Loucy (cell line): ENCODE measurements around the gene PRKACA.
A peak's percentile ranks its signal among the peaks of the same experiment; 100 is the strongest.

Experiments used
- H2AFZ ChIP-seq: fragments of 200-600 bp; sonication (generic); 2 replicates; pipeline ENCODE4 v1.6.0; 2016; ENCODE audit warnings: antibody characterized with exemption, mild to moderate bottlenecking, low read length, moderate library complexity
- H3F3A ChIP-seq: fragments of 200-600 bp; 2 replicates; pipeline ENCODE4 v1.6.0; 2016; ENCODE audit warnings: antibody characterized with exemption, low read depth, mild to moderate bottlenecking
- H3K27me3 ChIP-seq: fragments of 200-600 bp; sonication (generic); 2 replicates; pipeline ENCODE4 v1.6.1; 2014; ENCODE audit warnings: low read length, mild to moderate bottlenecking; ENCODE audit not compliant: insufficient read depth, poor library complexity, severe bottlenecking
- H3K36me3 ChIP-seq: fragments of 200-600 bp; sonication (generic); 2 replicates; pipeline ENCODE4 v1.6.1; 2016; ENCODE audit warnings: low read length; ENCODE audit not compliant: insufficient read depth
- H3K4me1 ChIP-seq: fragments of 200-600 bp; sonication (generic); 2 replicates; pipeline ENCODE4 v1.5.1; 2014; ENCODE audit warnings: low read length, mild to moderate bottlenecking; ENCODE audit not compliant: insufficient read depth, poor library complexity, severe bottlenecking
- H3K4me2 ChIP-seq: fragments of 200-600 bp; sonication (generic); 2 replicates; pipeline ENCODE4 v1.6.0; 2014; ENCODE audit warnings: antibody characterized with exemption, low read length, low read depth, mild to moderate bottlenecking; ENCODE audit not compliant: poor library complexity, severe bottlenecking
- H3K4me3 ChIP-seq: fragments of 200-600 bp; sonication (generic); 2 replicates; pipeline ENCODE4 v1.5.1; 2014; ENCODE audit warnings: low read length, mild to moderate bottlenecking, mixed read lengths; ENCODE audit not compliant: poor library complexity, severe bottlenecking
- H3K79me2 ChIP-seq: fragments of 200-600 bp; sonication (generic); 2 replicates; pipeline ENCODE4 v1.6.1; 2014; ENCODE audit warnings: low read length; ENCODE audit not compliant: insufficient read depth
- H3K9ac ChIP-seq: fragments of 200-600 bp; sonication (generic); 2 replicates; pipeline ENCODE4 v1.6.0; 2014; ENCODE audit warnings: mild to moderate bottlenecking, low read depth, low read length, moderate library complexity; ENCODE audit not compliant: poor library complexity, severe bottlenecking
- H3K9me2 ChIP-seq: fragments of 200-600 bp; sonication (generic); replicated peaks from 2 replicates; pipeline ENCODE4 v1.6.1; 2016; ENCODE audit warnings: low read depth, low read length, mixed read lengths
- H3K9me3 ChIP-seq: fragments of 200-600 bp; sonication (generic); 2 replicates; pipeline ENCODE4 v1.6.1; 2014; ENCODE audit warnings: mild to moderate bottlenecking, antibody characterized with exemption, low read length, low read depth; ENCODE audit not compliant: insufficient read depth
- H4K20me1 ChIP-seq: fragments of 200-600 bp; sonication (generic); 2 replicates; pipeline ENCODE4 v1.6.0; 2014; ENCODE audit warnings: antibody characterized with exemption, low read length, mild to moderate bottlenecking; ENCODE audit not compliant: insufficient read depth, poor library complexity, severe bottlenecking
- CTCF ChIP-seq: fragments of 200-600 bp; sonication (generic); conservative IDR thresholded peaks from 2 replicates; pipeline ENCODE4 v1.5.1; 2014; ENCODE audit warnings: mild to moderate bottlenecking, antibody characterized with exemption, low read length
- EZH2phosphoT487 ChIP-seq: fragments of 200-600 bp; IDR thresholded peaks from 2 replicates; pipeline ENCODE4 v1.6.1; 2018; ENCODE audit warnings: antibody characterized with exemption, mild to moderate bottlenecking, moderate library complexity, borderline replicate concordance

PRKACA gene

GRCh38 chr19:14116525-14116917 is 1.0 kb downstream of the PRKACA start:
- H3K79me2 ChIP-seq, result peaks cover 38% of the 10 kb centered on the region; the same call in 1 of the 2 replicates
- no peaks in the 10 kb centered on the region; the same call in 1 of the 2 replicates for H3F3A ChIP-seq
- H3K4me1 ChIP-seq, result peaks cover 59% of the 10 kb centered on the region
- no peaks in the 10 kb centered on the region for H3K9me3 ChIP-seq
- no peaks in the 10 kb centered on the region for H3K27me3 ChIP-seq
- no peak overlapping the region for H2AFZ ChIP-seq
- TF ChIP-seq CTCF (no peak), EZH2phosphoT487 (no peak)
- no peaks in the 10 kb centered on the region for H3K9me2 ChIP-seq
- no peaks in the 10 kb centered on the region; the same call in 1 of the 2 replicates for H3K36me3 ChIP-seq
- H3K4me2 ChIP-seq, result peak overlapping the region; percentile 89
- peaks cover 18% of the 10 kb centered on the region for H4K20me1 ChIP-seq
- H3K9ac ChIP-seq, result peak overlapping the region; percentile 65
- peak overlapping the region; percentile 76 for H3K4me3 ChIP-seq

GRCh38 chr19:14115756-14116155 is 1.8 kb downstream of the PRKACA start:
- no peak overlapping the region for H3K4me3 ChIP-seq
- H3K9ac ChIP-seq, result peak overlapping the region; percentile 65
- no peaks in the 10 kb centered on the region for H3K9me3 ChIP-seq
- no peak overlapping the region for H2AFZ ChIP-seq
- no peaks in the 10 kb centered on the region; the same call in 1 of the 2 replicates for H3F3A ChIP-seq
- peaks cover 59% of the 10 kb centered on the region for H3K4me1 ChIP-seq
- no peaks in the 10 kb centered on the region for H3K36me3 ChIP-seq
- peaks cover 38% of the 10 kb centered on the region; the same call in 1 of the 2 replicates for H3K79me2 ChIP-seq
- TF ChIP-seq CTCF (no peak), EZH2phosphoT487 (no peak)
- H3K4me2 ChIP-seq, result peak overlapping the region; percentile 89
- H4K20me1 ChIP-seq, result peaks cover 18% of the 10 kb centered on the region
- H3K27me3 ChIP-seq, result no peaks in the 10 kb centered on the region
- H3K9me2 ChIP-seq, result no peaks in the 10 kb centered on the region

GRCh38 chr19:14114854-14115253 is 2.7 kb downstream of the PRKACA start:
- H3K4me2 ChIP-seq, result peak overlapping the region; percentile 30
- peaks cover 59% of the 10 kb centered on the region for H3K4me1 ChIP-seq
- no peaks in the 10 kb centered on the region for H3K9me2 ChIP-seq
- no peak overlapping the region for H3K4me3 ChIP-seq
- peaks cover 18% of the 10 kb centered on the region for H4K20me1 ChIP-seq
- no peaks in the 10 kb centered on the region for H3K27me3 ChIP-seq
- no peaks in the 10 kb centered on the region for H3K9me3 ChIP-seq
- no peak overlapping the region for H3K9ac ChIP-seq
- no peaks in the 10 kb centered on the region; the same call in 1 of the 2 replicates for H3F3A ChIP-seq
- H3K79me2 ChIP-seq, result peaks cover 38% of the 10 kb centered on the region; the same call in 1 of the 2 replicates
- peak; percentile 74 for TF ChIP-seq CTCF
- no peak for TF ChIP-seq EZH2phosphoT487
- H3K36me3 ChIP-seq, result no peaks in the 10 kb centered on the region
- no peak overlapping the region for H2AFZ ChIP-seq
